Measurements from ENCODE around the gene RNF213.

DNA sequence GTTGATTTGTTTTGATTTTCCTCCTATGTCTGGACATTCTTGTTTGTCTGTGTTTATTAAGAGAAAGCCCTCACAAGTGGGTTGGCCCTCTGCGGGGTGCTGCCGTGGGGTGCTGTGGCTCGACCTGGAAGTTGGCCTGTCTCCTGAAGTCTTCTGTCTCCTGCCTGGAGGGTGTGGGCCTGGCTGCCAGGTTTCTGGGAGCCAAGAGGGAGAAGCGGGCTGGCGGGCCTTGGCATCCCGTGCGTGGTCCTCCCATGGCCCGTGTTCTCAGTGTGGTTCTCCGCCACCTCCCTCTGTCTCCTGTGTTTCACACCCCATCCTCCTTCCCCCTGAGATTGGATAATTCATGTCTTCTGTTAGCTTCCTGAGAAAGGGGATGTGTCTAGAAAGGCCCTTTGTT lies 69.6 kb downstream of the RNF213 start:
- TF ChIP-seq, protein P1, sequence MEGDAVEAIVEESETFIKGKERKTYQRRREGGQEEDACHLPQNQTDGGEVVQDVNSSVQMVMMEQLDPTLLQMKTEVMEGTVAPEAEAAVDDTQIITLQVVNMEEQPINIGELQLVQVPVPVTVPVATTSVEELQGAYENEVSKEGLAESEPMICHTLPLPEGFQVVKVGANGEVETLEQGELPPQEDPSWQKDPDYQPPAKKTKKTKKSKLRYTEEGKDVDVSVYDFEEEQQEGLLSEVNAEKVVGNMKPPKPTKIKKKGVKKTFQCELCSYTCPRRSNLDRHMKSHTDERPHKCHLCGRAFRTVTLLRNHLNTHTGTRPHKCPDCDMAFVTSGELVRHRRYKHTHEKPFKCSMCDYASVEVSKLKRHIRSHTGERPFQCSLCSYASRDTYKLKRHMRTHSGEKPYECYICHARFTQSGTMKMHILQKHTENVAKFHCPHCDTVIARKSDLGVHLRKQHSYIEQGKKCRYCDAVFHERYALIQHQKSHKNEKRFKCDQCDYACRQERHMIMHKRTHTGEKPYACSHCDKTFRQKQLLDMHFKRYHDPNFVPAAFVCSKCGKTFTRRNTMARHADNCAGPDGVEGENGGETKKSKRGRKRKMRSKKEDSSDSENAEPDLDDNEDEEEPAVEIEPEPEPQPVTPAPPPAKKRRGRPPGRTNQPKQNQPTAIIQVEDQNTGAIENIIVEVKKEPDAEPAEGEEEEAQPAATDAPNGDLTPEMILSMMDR (IDR thresholded peaks at IDR 0.05): no peak
- TF ChIP-seq POLR2AphosphoS5 (IDR thresholded peaks at IDR 0.05): no peak
